ENCODE results near the gene C14orf180. TPM values are rescaled to one million over a fixed set of nuclear protein-coding genes. Genes with fewer than 3 reads are reported as not detected.

The C14orf180 gene
- polyA plus RNA-seq, 2 of the 4 experiments (the other 2 are of a cell fraction): not detected

DNA sequence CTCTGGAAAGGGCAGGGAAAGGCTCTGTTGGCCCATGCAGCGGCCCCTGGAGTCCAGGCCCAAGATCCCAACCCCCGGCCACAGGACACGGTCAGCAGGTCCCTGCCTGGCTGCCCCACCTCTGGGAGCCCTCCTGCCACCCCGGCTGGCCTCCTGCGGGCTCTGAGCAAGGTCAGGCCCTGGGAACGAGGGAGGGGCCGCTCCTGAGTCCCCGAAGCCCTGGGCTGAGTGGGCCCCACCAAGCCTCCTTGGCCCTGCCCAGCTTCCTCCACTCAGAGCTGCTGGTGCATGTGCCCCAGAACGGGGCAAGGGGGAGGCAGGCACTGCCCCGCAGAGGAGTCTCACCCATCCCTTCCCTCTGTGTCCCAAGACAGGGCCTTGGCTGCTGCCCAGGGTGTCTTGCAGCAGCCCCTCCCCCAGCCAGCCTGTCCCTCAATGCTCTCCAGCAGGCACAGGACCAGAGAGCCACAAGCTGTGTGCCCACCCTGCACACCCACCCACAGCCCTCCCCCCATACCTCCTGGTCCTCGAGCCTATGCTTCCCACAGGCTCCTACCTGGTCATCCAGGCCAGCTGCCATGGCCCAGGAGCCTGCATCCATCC is 7.4 kb upstream of the C14orf180 start:
- Histone ChIP-seq H3K9me3 (no peaks in the 10 kb centered on the region), H3K4me3 (no peak overlapping the region), H3K27ac (no peak overlapping the region), H3K4me2 (no peak overlapping the region), H3K4me1 (peaks cover 4% of the 10 kb centered on the region; the same call in 1 of the 3 replicates)
- FAIRE-seq (no peak), DNase-seq (ENCODE audit: low read depth in 1 of 2, low spot score in 1 of 2) (no peak), ATAC-seq (no peak)
- TF ChIP-seq ZC3H11A (IDR thresholded peaks at IDR 0.05) (no peak), EHMT2 (IDR thresholded peaks at IDR 0.05; ENCODE audit: low read depth) (no peak), SREBF2 (IDR thresholded peaks at IDR 0.05) (no peak)
- TF ChIP-seq, protein P1, sequence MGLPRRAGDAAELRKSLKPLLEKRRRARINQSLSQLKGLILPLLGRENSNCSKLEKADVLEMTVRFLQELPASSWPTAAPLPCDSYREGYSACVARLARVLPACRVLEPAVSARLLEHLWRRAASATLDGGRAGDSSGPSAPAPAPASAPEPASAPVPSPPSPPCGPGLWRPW (IDR thresholded peaks at IDR 0.05): no peak
- ChIA-PET CTCF (interaction anchor here (0.6 to 2.9 kb wide), 4 partner anchors 7 to 494 kb away, joined by 3 to 26 read pairs (median 4); no protein-coding TSS in a partner anchor), POLR2A (no interaction called here)
- 77% methylated on average over 3 of the region's 11 CpGs for WGBS (ENCODE audit: missing lambda C conversion rate)

DNA sequence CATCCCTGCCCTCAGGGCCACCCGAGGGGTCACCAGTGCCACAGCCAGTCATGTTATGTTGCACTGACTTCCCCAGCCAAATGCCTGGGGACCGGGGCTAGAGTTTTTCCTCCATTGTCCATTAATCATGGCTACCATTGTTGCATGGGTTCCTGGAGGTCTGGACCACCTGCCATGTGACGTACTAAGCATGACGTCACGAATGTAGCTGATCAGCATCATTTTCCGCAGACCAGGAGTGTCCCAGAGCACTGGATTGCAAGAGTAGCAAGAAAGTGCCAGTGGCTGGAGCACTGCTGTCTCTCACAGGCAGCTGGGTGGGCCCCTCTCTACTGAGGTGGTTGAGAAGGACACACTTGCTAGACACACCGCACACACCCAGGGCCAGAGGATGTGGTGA is 6.9 kb upstream of the C14orf180 start:
- POLR2A ChIA-PET: no interaction called here
- CTCF ChIA-PET: interaction anchor here (0.6 to 2.9 kb wide), 3 partner anchors 8 to 495 kb away, joined by 3 to 26 read pairs (median 4); no protein-coding TSS in a partner anchor
- Histone ChIP-seq H3K9me3 (no peaks in the 10 kb centered on the region), H3K4me1 (peaks cover 4% of the 10 kb centered on the region; the same call in 1 of the 3 replicates), H3K4me2 (no peak overlapping the region), H3K4me3 (no peak overlapping the region), H3K27ac (no peak overlapping the region)
- no peak for FAIRE-seq
- DNase-seq (ENCODE audit: low read depth in 1 of 2, low spot score in 1 of 2): no peak
- WGBS (ENCODE audit: missing lambda C conversion rate): 54% methylated on average over 5 of the region's 7 CpGs
- TF ChIP-seq CBX8 (IDR thresholded peaks at IDR 0.05): no peak
- TF ChIP-seq JUNB (IDR thresholded peaks at IDR 0.05): no peak
- TF ChIP-seq CBX2 (IDR thresholded peaks at IDR 0.05; ENCODE audit: borderline replicate concordance, low read depth): no peak
- TF ChIP-seq, protein P2, sequence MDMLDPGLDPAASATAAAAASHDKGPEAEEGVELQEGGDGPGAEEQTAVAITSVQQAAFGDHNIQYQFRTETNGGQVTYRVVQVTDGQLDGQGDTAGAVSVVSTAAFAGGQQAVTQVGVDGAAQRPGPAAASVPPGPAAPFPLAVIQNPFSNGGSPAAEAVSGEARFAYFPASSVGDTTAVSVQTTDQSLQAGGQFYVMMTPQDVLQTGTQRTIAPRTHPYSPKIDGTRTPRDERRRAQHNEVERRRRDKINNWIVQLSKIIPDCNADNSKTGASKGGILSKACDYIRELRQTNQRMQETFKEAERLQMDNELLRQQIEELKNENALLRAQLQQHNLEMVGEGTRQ (IDR thresholded peaks at IDR 0.05): no peak
- TF ChIP-seq, protein P1 (IDR thresholded peaks at IDR 0.05): no peak
- TF ChIP-seq POLR2AphosphoS2 (conservative IDR thresholded peaks at IDR 0.05; ENCODE audit: low read length): no peak
- TF ChIP-seq BHLHE40 (IDR thresholded peaks at IDR 0.05; ENCODE audit: low read depth, low read length): no peak
- TF ChIP-seq, protein P3, sequence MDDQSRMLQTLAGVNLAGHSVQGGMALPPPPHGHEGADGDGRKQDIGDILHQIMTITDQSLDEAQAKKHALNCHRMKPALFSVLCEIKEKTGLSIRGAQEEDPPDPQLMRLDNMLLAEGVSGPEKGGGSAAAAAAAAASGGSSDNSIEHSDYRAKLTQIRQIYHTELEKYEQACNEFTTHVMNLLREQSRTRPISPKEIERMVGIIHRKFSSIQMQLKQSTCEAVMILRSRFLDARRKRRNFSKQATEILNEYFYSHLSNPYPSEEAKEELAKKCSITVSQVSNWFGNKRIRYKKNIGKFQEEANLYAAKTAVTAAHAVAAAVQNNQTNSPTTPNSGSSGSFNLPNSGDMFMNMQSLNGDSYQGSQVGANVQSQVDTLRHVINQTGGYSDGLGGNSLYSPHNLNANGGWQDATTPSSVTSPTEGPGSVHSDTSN (IDR thresholded peaks at IDR 0.05): no peak
- TF ChIP-seq, protein P4, sequence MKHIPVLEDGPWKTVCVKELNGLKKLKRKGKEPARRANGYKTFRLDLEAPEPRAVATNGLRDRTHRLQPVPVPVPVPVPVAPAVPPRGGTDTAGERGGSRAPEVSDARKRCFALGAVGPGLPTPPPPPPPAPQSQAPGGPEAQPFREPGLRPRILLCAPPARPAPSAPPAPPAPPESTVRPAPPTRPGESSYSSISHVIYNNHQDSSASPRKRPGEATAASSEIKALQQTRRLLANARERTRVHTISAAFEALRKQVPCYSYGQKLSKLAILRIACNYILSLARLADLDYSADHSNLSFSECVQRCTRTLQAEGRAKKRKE (CRISPR knock-in tag; IDR thresholded peaks at IDR 0.05; ENCODE audit: low read depth): no peak
- TF ChIP-seq EP300 (IDR thresholded peaks at IDR 0.05): no peak
- no peak for TF ChIP-seq CEBPB (IDR thresholded peaks at IDR 0.05)
- TF ChIP-seq HDAC2 (IDR thresholded peaks at IDR 0.05): no peak
- no peak for TF ChIP-seq CHD2 (IDR thresholded peaks at IDR 0.05; ENCODE audit: low read length, partially characterized antibody)
- TF ChIP-seq, protein P5, sequence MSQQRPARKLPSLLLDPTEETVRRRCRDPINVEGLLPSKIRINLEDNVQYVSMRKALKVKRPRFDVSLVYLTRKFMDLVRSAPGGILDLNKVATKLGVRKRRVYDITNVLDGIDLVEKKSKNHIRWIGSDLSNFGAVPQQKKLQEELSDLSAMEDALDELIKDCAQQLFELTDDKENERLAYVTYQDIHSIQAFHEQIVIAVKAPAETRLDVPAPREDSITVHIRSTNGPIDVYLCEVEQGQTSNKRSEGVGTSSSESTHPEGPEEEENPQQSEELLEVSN (IDR thresholded peaks at IDR 0.05; ENCODE audit: borderline replicate concordance, low read depth): no peak
- no peak for TF ChIP-seq RARB (CRISPR knock-in tag; IDR thresholded peaks at IDR 0.05)
- TF ChIP-seq, protein P6, sequence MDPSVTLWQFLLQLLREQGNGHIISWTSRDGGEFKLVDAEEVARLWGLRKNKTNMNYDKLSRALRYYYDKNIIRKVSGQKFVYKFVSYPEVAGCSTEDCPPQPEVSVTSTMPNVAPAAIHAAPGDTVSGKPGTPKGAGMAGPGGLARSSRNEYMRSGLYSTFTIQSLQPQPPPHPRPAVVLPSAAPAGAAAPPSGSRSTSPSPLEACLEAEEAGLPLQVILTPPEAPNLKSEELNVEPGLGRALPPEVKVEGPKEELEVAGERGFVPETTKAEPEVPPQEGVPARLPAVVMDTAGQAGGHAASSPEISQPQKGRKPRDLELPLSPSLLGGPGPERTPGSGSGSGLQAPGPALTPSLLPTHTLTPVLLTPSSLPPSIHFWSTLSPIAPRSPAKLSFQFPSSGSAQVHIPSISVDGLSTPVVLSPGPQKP (IDR thresholded peaks at IDR 0.05; ENCODE audit: low read depth, low read length): no peak
- TF ChIP-seq HEYL (CRISPR knock-in tag; IDR thresholded peaks at IDR 0.05): no peak
- no peak for TF ChIP-seq MAFK (IDR thresholded peaks at IDR 0.05; ENCODE audit: partially characterized antibody)
- no peak for TF ChIP-seq NPAS2 (CRISPR knock-in tag; IDR thresholded peaks at IDR 0.05; ENCODE audit: borderline replicate concordance)
- ATAC-seq: no peak
